GM18520 (cell line): Measurements from ENCODE around the gene MLST8.
"Not testable (repeated sequence)": the region's sequence is repeated elsewhere in the genome, so short reads cannot be mapped to it uniquely, and the experiment has no call there.

Experiments used
- ATAC-seq: cut with Tn5 transposase; IDR thresholded peaks from one replicate; pipeline ENCODE4 v1.9.1; 2021; ENCODE audit not compliant: unreplicated experiment

Gene MLST8

GRCh38 chr16:2229632-2230250, 24.5 kb downstream of the MLST8 start:
- ATAC-seq: no peak

- no peak for ATAC-seq
These were observed 25.1 kb downstream of the MLST8 start for GRCh38 chr16:2230376-2230775.

GRCh38 chr16:2231016-2231931, 26.0 kb downstream of the MLST8 start:
- no peak for ATAC-seq

GRCh38 chr16:2232094-2232990, 27.1 kb downstream of the MLST8 start:
- no peak for ATAC-seq

GRCh38 chr16:2233046-2233775, 28.0 kb downstream of the MLST8 start:
- ATAC-seq: no peak

- no peak for ATAC-seq
These were observed 28.9 kb downstream of the MLST8 start for GRCh38 chr16:2233872-2234812.

- ATAC-seq: no peak
These were observed 29.5 kb downstream of the MLST8 start for GRCh38 chr16:2234813-2235170.

- ATAC-seq: no peak
These were observed 30.0 kb downstream of the MLST8 start for GRCh38 chr16:2235234-2235651.

- no peak for ATAC-seq
These were observed 30.6 kb downstream of the MLST8 start for GRCh38 chr16:2235695-2236336.

- ATAC-seq: no peak
These were observed 31.3 kb downstream of the MLST8 start, which contains the start of gene DNASE1L2 for GRCh38 chr16:2236337-2237101. Gene DNASE1L2, plus strand, starts transcription at chr16:2236444. Its CDS starts 373 bp downstream, at chr16:2236817.

- no peak for ATAC-seq
These were observed 31.8 kb downstream of the MLST8 start for GRCh38 chr16:2237102-2237482.

- ATAC-seq: no peak
These were observed 32.4 kb downstream of the MLST8 start for GRCh38 chr16:2237493-2238149.

GRCh38 chr16:2238150-2238837, 33.0 kb downstream of the MLST8 start:
- no peak for ATAC-seq

- ATAC-seq: no peak
These were observed 33.8 kb downstream of the MLST8 start for GRCh38 chr16:2238838-2239675.

- not testable (repeated sequence) for ATAC-seq
These were observed 35.1 kb downstream of the MLST8 start for GRCh38 chr16:2240331-2240730.

GRCh38 chr16:2242598-2242997, 37.3 kb downstream of the MLST8 start:
- ATAC-seq: no peak
